DOHH2 (cell line): ENCODE data around the gene UTP15.

Experiments used
- H3F3A ChIP-seq: fragments of 200-600 bp; sonication (generic), shearing (Covaris generic); 2 replicates; pipeline ENCODE4 v1.6.0; 2016; ENCODE audit warnings: antibody characterized with exemption, mild to moderate bottlenecking; ENCODE audit not compliant: control insufficient read depth, insufficient read depth
- H3K27ac ChIP-seq: fragments of 200-600 bp; sonication (generic); 2 replicates; pipeline ENCODE4 v1.5.1; 2014; ENCODE audit warnings: low read depth, mild to moderate bottlenecking, low read length, moderate library complexity
- H3K27me3 ChIP-seq: fragments of 200-600 bp; sonication (generic); 2 replicates; pipeline ENCODE4 v1.6.1; 2014; ENCODE audit warnings: mild to moderate bottlenecking, low read length, mixed read lengths; ENCODE audit not compliant: control insufficient read depth
- H3K36me3 ChIP-seq: fragments of 200-600 bp; sonication (generic); 2 replicates; pipeline ENCODE4 v1.6.1; 2014; ENCODE audit warnings: mild to moderate bottlenecking, low read length, moderate library complexity, mixed read lengths; ENCODE audit not compliant: control insufficient read depth
- H3K4me1 ChIP-seq: fragments of 200-600 bp; sonication (generic); 2 replicates; pipeline ENCODE4 v1.6.1; 2014; ENCODE audit warnings: mild to moderate bottlenecking, low read length, mixed read lengths; ENCODE audit not compliant: control insufficient read depth
- H3K4me2 ChIP-seq: fragments of 200-600 bp; sonication (generic); 2 replicates; pipeline ENCODE4 v1.6.0; 2014; ENCODE audit warnings: mild to moderate bottlenecking, low read length, moderate library complexity
- H3K4me3 ChIP-seq: fragments of 200-600 bp; sonication (generic); 2 replicates; pipeline ENCODE4 v1.5.1; 2014; ENCODE audit warnings: mild to moderate bottlenecking, low read length, mixed read lengths
- H3K79me2 ChIP-seq: fragments of 200-600 bp; sonication (generic); 2 replicates; pipeline ENCODE4 v1.6.1; 2014; ENCODE audit warnings: mild to moderate bottlenecking, low read length, mixed read lengths; ENCODE audit not compliant: control insufficient read depth
- H3K9me2 ChIP-seq: fragments of 200-600 bp; sonication (generic); replicated peaks from 2 replicates; pipeline ENCODE4 v1.6.1; 2014; ENCODE audit warnings: mild to moderate bottlenecking, low read length, mixed read lengths; ENCODE audit not compliant: control insufficient read depth
- H3K9me3 ChIP-seq: fragments of 200-600 bp; sonication (generic); 2 replicates; pipeline ENCODE4 v1.6.1; 2014; ENCODE audit warnings: antibody characterized with exemption, low read length, mixed read lengths; ENCODE audit not compliant: control insufficient read depth, insufficient read depth
- H4K20me1 ChIP-seq: fragments of 200-600 bp; sonication (generic); 2 replicates; pipeline ENCODE4 v1.6.0; 2014; ENCODE audit warnings: low read depth, mild to moderate bottlenecking, antibody characterized with exemption, low read length, moderate library complexity; ENCODE audit not compliant: control insufficient read depth, insufficient read depth
- CTCF ChIP-seq: fragments of 200-600 bp; sonication (generic); IDR thresholded peaks from one replicate; pipeline ENCODE4 v1.5.1; 2014; ENCODE audit warnings: antibody characterized with exemption, mild to moderate bottlenecking, low read depth, low read length; ENCODE audit not compliant: poor library complexity, severe bottlenecking
- EZH2phosphoT487 ChIP-seq: fragments of 200-600 bp; sonication (generic); IDR thresholded peaks from 2 replicates; pipeline ENCODE4 v1.6.1; 2017; ENCODE audit warnings: borderline replicate concordance, mild to moderate bottlenecking, antibody characterized with exemption, low read length, moderate library complexity, mixed read lengths

UTP15 gene

GRCh38 chr5:73540192-73540591 lies 25.4 kb upstream of the UTP15 start:
- Histone ChIP-seq H3K9me2 (no peaks in the 10 kb centered on the region), H3F3A (no peaks in the 10 kb centered on the region), H4K20me1 (no peaks in the 10 kb centered on the region), H3K36me3 (no peaks in the 10 kb centered on the region), H3K4me3 (no peak overlapping the region), H3K27ac (no peak overlapping the region), H3K9me3 (no peaks in the 10 kb centered on the region), H3K4me2 (no peak overlapping the region), H3K79me2 (no peaks in the 10 kb centered on the region), H3K4me1 (no peaks in the 10 kb centered on the region), H3K27me3 (peaks cover 47% of the 10 kb centered on the region)
- no peak for TF ChIP-seq CTCF
- TF ChIP-seq EZH2phosphoT487 = no peak

- TF ChIP-seq CTCF (no peak), EZH2phosphoT487 (no peak)
These were observed 23.5 kb upstream of the UTP15 start for GRCh38 chr5:73542020-73542419.

GRCh38 chr5:73544429-73545402 lies 20.8 kb upstream of the UTP15 start:
- Histone ChIP-seq H3K4me3 (no peak overlapping the region), H4K20me1 (no peaks in the 10 kb centered on the region), H3K27me3 (peaks cover 45% of the 10 kb centered on the region), H3K27ac (no peak overlapping the region), H3K79me2 (no peaks in the 10 kb centered on the region), H3F3A (no peaks in the 10 kb centered on the region), H3K36me3 (no peaks in the 10 kb centered on the region), H3K9me2 (no peaks in the 10 kb centered on the region), H3K4me1 (no peaks in the 10 kb centered on the region), H3K9me3 (no peaks in the 10 kb centered on the region), H3K4me2 (no peak overlapping the region)
- TF ChIP-seq CTCF = no peak
- TF ChIP-seq EZH2phosphoT487 = no peak

More at GRCh38 chr5:73542020-73542419, 23.5 kb upstream of the UTP15 start:
- no peaks in the 10 kb centered on the region for H4K20me1 ChIP-seq
- H3K27ac ChIP-seq = no peak overlapping the region
- H3K9me2 ChIP-seq = no peaks in the 10 kb centered on the region
- H3K4me1 ChIP-seq = no peaks in the 10 kb centered on the region
- no peak overlapping the region for H3K4me2 ChIP-seq
- no peaks in the 10 kb centered on the region for H3K9me3 ChIP-seq
- peaks cover 47% of the 10 kb centered on the region for H3K27me3 ChIP-seq
- H3K79me2 ChIP-seq = no peaks in the 10 kb centered on the region
- H3K4me3 ChIP-seq = no peak overlapping the region
- no peaks in the 10 kb centered on the region for H3F3A ChIP-seq
- no peaks in the 10 kb centered on the region for H3K36me3 ChIP-seq
